Left lung (tissue), 10 donors: ENCODE results near the gene PAN2. TPM values are rescaled to one million over a fixed set of nuclear protein-coding genes. Genes with fewer than 3 reads are reported as not detected.

Experiments used
- ATAC-seq: fragments of 200-7000 bp; cut with Tn5 transposase; one replicate; pipeline ENCODE4 v1.9.1; 2020; ENCODE audit warnings: moderate library complexity
- DNase-seq, 4 donors: peaks; one replicate each; pipeline ENCODE4 v3.0.0-alpha.2; 2013 to 2020
- H3K27ac ChIP-seq, 2 donors: fragments of 200-600 bp; sonication (generic) in 1 of 2; one replicate each; pipeline versions ENCODE4 v1.5.0 to v1.8.0; 2020 to 2021
- H3K27me3 ChIP-seq, 2 donors: fragments of 200-600 bp; sonication (generic) in 1 of 2; one replicate each; pipeline versions ENCODE4 v1.5.0 to v1.8.0; 2020 to 2021
- H3K36me3 ChIP-seq, 2 donors: fragments of 200-600 bp; sonication (generic) in 1 of 2; one replicate each; pipeline versions ENCODE4 v1.5.0 to v1.8.0; 2020 to 2021
- H3K4me1 ChIP-seq, 2 donors: fragments of 200-600 bp; one replicate each; pipeline ENCODE4 v1.8.0; 2021
- H3K4me3 ChIP-seq, 2 donors: fragments of 200-600 bp; sonication (generic) in 1 of 2; one replicate each; pipeline versions ENCODE4 v1.5.0 to v1.8.0; 2020 to 2021; ENCODE audit warnings: mild to moderate bottlenecking in 1 of 2
- H3K9me3 ChIP-seq, 2 donors: fragments of 200-600 bp; sonication (generic) in 1 of 2; one replicate each; pipeline versions ENCODE4 v1.5.0 to v1.8.0; 2020 to 2021
- intact Hi-C, 2 donors: fragments of 100-400 bp; cut with DNase I; formaldehyde crosslinking; loops; one replicate each; pipeline versions ENCODE4 v1.11.2 to v1.14.2; 2022
- polyA plus RNA-seq, 6 donors: library from polyadenylated mRNA; unstranded; fragments of 120-200 nt; gene quantifications; one replicate each; pipeline ENCODE4 v1.2.1, GENCODE V29; 2013; ENCODE audit not compliant: insufficient read length in 6 of 6
- total RNA-seq, 2 donors: library from RNA; stranded (reverse); fragmentation: NEBNext Ultra II Directional; extraction: Animal tissue kit (Norgen Biotek cat#: 25700); gene quantifications; one replicate each; pipeline ENCODE4 v1.2.1, GENCODE V29; 2021
- TF ChIP-seq, protein P1 (sequence below), 2 donors: fragments of 200-600 bp; sonication (generic) in 1 of 2; IDR thresholded peaks; one replicate each; pipeline versions ENCODE4 v1.5.0 to v1.8.0; 2021; ENCODE audit warnings: antibody characterized with exemption in 2 of 2
- donor health status: DM: no; HTN: yes; CAD: no.
- donor health status: DM: no; HTN: no; CAD: no.

Gene PAN2
- total and polyA plus RNA-seq, 8 donors, result 49.9 to 107 (median 74.8) TPM

GRCh38 chr12:56266693-56267442, 66.9 kb downstream of the PAN2 start, which contains the start of gene COQ10A:
COQ10A (plus strand) TSS chr12:56266942; CDS start chr12:56267119, 177 bp downstream.
- H3K4me1 ChIP-seq, result peaks cover 4 to 18% of the 10 kb centered on the region in 2 donors
- peaks cover 0 to 16% of the 10 kb centered on the region in 2 donors for H3K36me3 ChIP-seq
- peak; percentile 98 for ATAC-seq
- TF ChIP-seq, protein P1, sequence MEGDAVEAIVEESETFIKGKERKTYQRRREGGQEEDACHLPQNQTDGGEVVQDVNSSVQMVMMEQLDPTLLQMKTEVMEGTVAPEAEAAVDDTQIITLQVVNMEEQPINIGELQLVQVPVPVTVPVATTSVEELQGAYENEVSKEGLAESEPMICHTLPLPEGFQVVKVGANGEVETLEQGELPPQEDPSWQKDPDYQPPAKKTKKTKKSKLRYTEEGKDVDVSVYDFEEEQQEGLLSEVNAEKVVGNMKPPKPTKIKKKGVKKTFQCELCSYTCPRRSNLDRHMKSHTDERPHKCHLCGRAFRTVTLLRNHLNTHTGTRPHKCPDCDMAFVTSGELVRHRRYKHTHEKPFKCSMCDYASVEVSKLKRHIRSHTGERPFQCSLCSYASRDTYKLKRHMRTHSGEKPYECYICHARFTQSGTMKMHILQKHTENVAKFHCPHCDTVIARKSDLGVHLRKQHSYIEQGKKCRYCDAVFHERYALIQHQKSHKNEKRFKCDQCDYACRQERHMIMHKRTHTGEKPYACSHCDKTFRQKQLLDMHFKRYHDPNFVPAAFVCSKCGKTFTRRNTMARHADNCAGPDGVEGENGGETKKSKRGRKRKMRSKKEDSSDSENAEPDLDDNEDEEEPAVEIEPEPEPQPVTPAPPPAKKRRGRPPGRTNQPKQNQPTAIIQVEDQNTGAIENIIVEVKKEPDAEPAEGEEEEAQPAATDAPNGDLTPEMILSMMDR (IDR thresholded peaks at IDR 0.05), result peak; percentile 41 to 56
- no peaks in the 10 kb centered on the region for H3K27me3 ChIP-seq
- intact Hi-C loops, result no loop called here
- H3K4me3 ChIP-seq, result peak within 1 kb of the TSS; percentile 68 to 79
- H3K9me3 ChIP-seq, result no peaks in the 10 kb centered on the region
- DNase-seq, result peak; percentile 88 to 95 (median 92)
- H3K27ac ChIP-seq, result peak within 1 kb of the TSS; percentile 93 to 94

Other genes with a start within 250 kb of the PAN2 start
- 100 to 1,000 TPM in 1 of 2 donors, 10 to 100 TPM in 1; 62.0 to 103 TPM for gene PA2G4, start 229.4 kb downstream of the PAN2 start, total RNA-seq
- 100 to 1,000 TPM; 120 to 151 (median 133) TPM for gene PA2G4, start 229.4 kb downstream of the PAN2 start, polyA plus RNA-seq
- gene RPL41, start 217.4 kb downstream of the PAN2 start, total RNA-seq, result 1,000 to 10,000 TPM; 3,023 to 3,157 TPM
- 1,000 to 10,000 TPM; 6,005 to 6,852 (median 6,180) TPM for gene RPL41, start 217.4 kb downstream of the PAN2 start, polyA plus RNA-seq
- gene ZC3H10, start 215.7 kb downstream of the PAN2 start, total RNA-seq, result 1 to 10 TPM; 6.0 to 8.7 TPM
- 1 to 10 TPM; 4.2 to 6.7 (median 5.5) TPM for gene ZC3H10, start 215.7 kb downstream of the PAN2 start, polyA plus RNA-seq
- gene ESYT1, start 205.7 kb downstream of the PAN2 start, total RNA-seq, result 100 to 1,000 TPM; 102 to 116 TPM
- gene ESYT1, start 205.7 kb downstream of the PAN2 start, polyA plus RNA-seq, result 10 to 100 TPM; 80.9 to 94.5 (median 90.2) TPM
- gene MYL6B, start 181.4 kb downstream of the PAN2 start, total RNA-seq, result 10 to 100 TPM; 32.6 to 43.1 TPM
- gene MYL6B, start 181.4 kb downstream of the PAN2 start, polyA plus RNA-seq, result 100 to 1,000 TPM; 153 to 193 (median 173) TPM
- 1,000 to 10,000 TPM; 1,768 to 1,773 TPM for gene MYL6, start 175.6 kb downstream of the PAN2 start, total RNA-seq
- 1,000 to 10,000 TPM; 1,831 to 2,250 (median 2,105) TPM for gene MYL6, start 175.6 kb downstream of the PAN2 start, polyA plus RNA-seq
- gene SMARCC2, start 144.5 kb downstream of the PAN2 start, total RNA-seq, result 10 to 100 TPM; 84.3 to 84.9 TPM
- gene SMARCC2, start 144.5 kb downstream of the PAN2 start, polyA plus RNA-seq, result 100 to 1,000 TPM; 113 to 139 (median 121) TPM
- 10 to 100 TPM; 50.3 to 51.4 TPM for gene RNF41, start 112.1 kb downstream of the PAN2 start, total RNA-seq
- gene RNF41, start 112.1 kb downstream of the PAN2 start, polyA plus RNA-seq, result 10 to 100 TPM; 41.5 to 47.1 (median 42.0) TPM
- 10 to 100 TPM; 32.6 to 33.8 TPM for gene NABP2, start 109.7 kb downstream of the PAN2 start, total RNA-seq
- 10 to 100 TPM; 21.8 to 28.5 (median 24.7) TPM for gene NABP2, start 109.7 kb downstream of the PAN2 start, polyA plus RNA-seq
- gene SLC39A5, start 103.9 kb downstream of the PAN2 start, total RNA-seq, result under 1 TPM in 1 of 2 donors, not detected in 1; 0.29 TPM
- gene SLC39A5, start 103.9 kb downstream of the PAN2 start, polyA plus RNA-seq, result 1 to 10 TPM; 2.0 to 6.6 (median 4.0) TPM
- gene ANKRD52, start 75.6 kb downstream of the PAN2 start, total RNA-seq, result 10 to 100 TPM; 33.3 to 39.3 TPM
- 10 to 100 TPM; 24.6 to 40.1 (median 31.7) TPM for gene ANKRD52, start 75.6 kb downstream of the PAN2 start, polyA plus RNA-seq
- 10 to 100 TPM in 1 of 2 donors, 1 to 10 TPM in 1; 9.4 to 10.9 TPM for gene COQ10A, start 67.1 kb downstream of the PAN2 start, total RNA-seq
- 10 to 100 TPM; 13.6 to 19.8 (median 14.8) TPM for gene COQ10A, start 67.1 kb downstream of the PAN2 start, polyA plus RNA-seq
- 100 to 1,000 TPM; 193 to 213 TPM for gene CS, start 33.7 kb downstream of the PAN2 start, total RNA-seq
- 100 to 1,000 TPM; 162 to 190 (median 177) TPM for gene CS, start 33.7 kb downstream of the PAN2 start, polyA plus RNA-seq
- 100 to 1,000 TPM; 135 to 152 TPM for gene CNPY2, start 18.0 kb downstream of the PAN2 start, total RNA-seq
- gene CNPY2, start 18.0 kb downstream of the PAN2 start, polyA plus RNA-seq, result 100 to 1,000 TPM; 126 to 168 (median 146) TPM
- gene IL23A, start 4.9 kb upstream of the PAN2 start, total RNA-seq, result 1 to 10 TPM in 1 of 2 donors, under 1 TPM in 1; 0.73 to 1.0 TPM
- 1 to 10 TPM in 3 of 6 donors, under 1 TPM in 3; 0.69 to 1.3 (median 1.0) TPM for gene IL23A, start 4.9 kb upstream of the PAN2 start, polyA plus RNA-seq
- 100 to 1,000 TPM; 175 to 187 TPM for gene STAT2, start 26.1 kb upstream of the PAN2 start, total RNA-seq
- 100 to 1,000 TPM; 133 to 194 (median 162) TPM for gene STAT2, start 26.1 kb upstream of the PAN2 start, polyA plus RNA-seq
- not detected for gene APOF, start 28.9 kb upstream of the PAN2 start, total RNA-seq
- under 1 TPM in 3 of 6 donors, not detected in 3; 0.13 to 0.18 (median 0.13) TPM for gene APOF, start 28.9 kb upstream of the PAN2 start, polyA plus RNA-seq
- gene TIMELESS, start 115.4 kb upstream of the PAN2 start, total RNA-seq, result 10 to 100 TPM; 15.0 to 22.1 TPM
- 10 to 100 TPM; 27.1 to 38.0 (median 32.3) TPM for gene TIMELESS, start 115.4 kb upstream of the PAN2 start, polyA plus RNA-seq
- not detected for gene MIP, start 120.7 kb upstream of the PAN2 start, total RNA-seq
- under 1 TPM in 1 of 6 donors, not detected in 5; 0.18 TPM for gene MIP, start 120.7 kb upstream of the PAN2 start, polyA plus RNA-seq
- gene SPRYD4, start 134.6 kb upstream of the PAN2 start, total RNA-seq, result 1 to 10 TPM; 2.5 to 3.3 TPM
- gene SPRYD4, start 134.6 kb upstream of the PAN2 start, polyA plus RNA-seq, result 1 to 10 TPM; 4.6 to 5.9 (median 5.7) TPM
- 1 to 10 TPM; 3.0 to 5.9 TPM for gene GLS2, start 154.2 kb upstream of the PAN2 start, total RNA-seq
- gene GLS2, start 154.2 kb upstream of the PAN2 start, polyA plus RNA-seq, result 1 to 10 TPM; 2.3 to 3.4 (median 2.7) TPM
- 100 to 1,000 TPM in 1 of 2 donors, 10 to 100 TPM in 1; 81.2 to 113 TPM for gene RBMS2, start 187.8 kb upstream of the PAN2 start, total RNA-seq
- gene RBMS2, start 187.8 kb upstream of the PAN2 start, polyA plus RNA-seq, result 10 to 100 TPM; 49.0 to 74.9 (median 67.1) TPM